ENCODE measurements around the gene COMT. TPM values are rescaled to one million over a fixed set of nuclear protein-coding genes. Genes with fewer than 3 reads are reported as not detected.

COMT gene
- total RNA-seq, 4 donors from 2014 or later: 80.1 to 228 (median 190) TPM

GRCh38 chr22:20010307-20011122, 68.9 kb downstream of the COMT start:
- no peak for TF ChIP-seq CTCF (IDR thresholded peaks at IDR 0.05; ENCODE audit: low read depth)

- no peak for TF ChIP-seq CTCF (IDR thresholded peaks at IDR 0.05; ENCODE audit: low read depth)
Observed at GRCh38 chr22:20011123-20011992, 69.8 kb downstream of the COMT start.

GRCh38 chr22:20011993-20012740, 70.6 kb downstream of the COMT start:
- TF ChIP-seq CTCF (IDR thresholded peaks at IDR 0.05; ENCODE audit: low read depth): no peak

- no peak for TF ChIP-seq CTCF (IDR thresholded peaks at IDR 0.05; ENCODE audit: low read depth)
Observed at GRCh38 chr22:20012741-20013331, 71.3 kb downstream of the COMT start.

GRCh38 chr22:20013382-20013871, 71.9 kb downstream of the COMT start:
- TF ChIP-seq CTCF (IDR thresholded peaks at IDR 0.05; ENCODE audit: low read depth): no peak

GRCh38 chr22:20014526-20015186, 73.1 kb downstream of the COMT start:
- TF ChIP-seq CTCF (IDR thresholded peaks at IDR 0.05; ENCODE audit: low read depth): no peak
